Stimulated activated CD4-positive, alpha-beta T cell treated with anti-CD3 and anti-CD28 coated beads, Interleukin-1b, Interleukin-23, amount 100 ng/mL, for 48 hours (primary cell): Measurements from ENCODE around the gene STAT4.

Experiments
- DNase-seq: peaks from one replicate; pipeline ENCODE4 v3.0.0-alpha.2; 2020

STAT4 gene

GRCh38 chr2:191128911-191129304 lies 21.9 kb downstream of the STAT4 start:
- no peak for DNase-seq

GRCh38 chr2:191128172-191128910 lies 22.5 kb downstream of the STAT4 start:
- no peak for DNase-seq

GRCh38 chr2:191127235-191127634 lies 23.6 kb downstream of the STAT4 start:
- no peak for DNase-seq

GRCh38 chr2:191126386-191127085 lies 24.3 kb downstream of the STAT4 start:
- DNase-seq, result no peak

- no peak for DNase-seq
Observed at GRCh38 chr2:191125646-191126045, 25.1 kb downstream of the STAT4 start.

GRCh38 chr2:191122638-191123294 lies 28.0 kb downstream of the STAT4 start:
- DNase-seq, result no peak

GRCh38 chr2:191117341-191117740 lies 33.5 kb downstream of the STAT4 start:
- no peak for DNase-seq

- no peak for DNase-seq
Observed at GRCh38 chr2:191115804-191116203, 35.0 kb downstream of the STAT4 start.

GRCh38 chr2:191115391-191115790 lies 35.4 kb downstream of the STAT4 start:
- DNase-seq, result peak; percentile 78

GRCh38 chr2:191114403-191114886 lies 36.3 kb downstream of the STAT4 start:
- DNase-seq, result peak; percentile 37

- no peak for DNase-seq
Observed at GRCh38 chr2:191113761-191114160, 37.0 kb downstream of the STAT4 start.

GRCh38 chr2:191112448-191112901 lies 38.3 kb downstream of the STAT4 start:
- no peak for DNase-seq

GRCh38 chr2:191109888-191110287 lies 40.9 kb downstream of the STAT4 start:
- peak; percentile 41 for DNase-seq

GRCh38 chr2:191108331-191108730 lies 42.5 kb downstream of the STAT4 start:
- no peak for DNase-seq

GRCh38 chr2:191105082-191105481 lies 45.7 kb downstream of the STAT4 start:
- no peak for DNase-seq

- no peak for DNase-seq
Observed at GRCh38 chr2:191103774-191104173, 47.0 kb downstream of the STAT4 start.

GRCh38 chr2:191100216-191100615 lies 50.6 kb downstream of the STAT4 start:
- no peak for DNase-seq

GRCh38 chr2:191087311-191087710 lies 63.5 kb downstream of the STAT4 start:
- no peak for DNase-seq

GRCh38 chr2:191086706-191087105 lies 64.1 kb downstream of the STAT4 start:
- DNase-seq, result no peak

- no peak for DNase-seq
Observed at GRCh38 chr2:191083540-191083939, 67.3 kb downstream of the STAT4 start.

GRCh38 chr2:191082321-191082720 lies 68.5 kb downstream of the STAT4 start:
- no peak for DNase-seq

GRCh38 chr2:191081411-191082155 lies 69.2 kb downstream of the STAT4 start:
- DNase-seq, result no peak
